HEK293T (cell line): ENCODE results near the gene CRIP3.
A peak's percentile ranks its signal among the peaks of the same experiment; 100 is the strongest.

Experiments used
- CTCF ChIA-PET: fragments of 350-600 bp; formaldehyde crosslinking; extraction: SDS; loops from one replicate; lab custom pipeline; 2021; ENCODE audit warnings: antibody characterized with exemption, inconsistent platforms; lab: Yijun Ruan, JAX
- POLR2A ChIA-PET: fragments of 350-600 bp; formaldehyde crosslinking; extraction: SDS; loops from one replicate; lab custom pipeline; 2020; ENCODE audit warnings: antibody characterized with exemption, inconsistent platforms; lab: Yijun Ruan, JAX
- DNase-seq: peaks from one replicate; pipeline ENCODE4 v3.0.0; 2012; ENCODE audit warnings: mixed read lengths; ENCODE audit errors: extremely low spot score
- ARNT ChIP-seq: fragments of 450-650 bp; IDR thresholded peaks from 2 replicates; pipeline ENCODE4 v1.6.1; 2017; ENCODE audit warnings: mild to moderate bottlenecking
- BHLHE40 ChIP-seq: fragments of 450-650 bp; IDR thresholded peaks from 2 replicates; pipeline ENCODE4 v1.6.1; 2016; ENCODE audit warnings: mild to moderate bottlenecking, moderate library complexity, borderline replicate concordance
- CTBP1 ChIP-seq: fragments of 450-650 bp; IDR thresholded peaks from 2 replicates; pipeline ENCODE4 v1.6.1; 2016; ENCODE audit warnings: borderline replicate concordance
- ELF4 ChIP-seq: fragments of 450-650 bp; IDR thresholded peaks from 2 replicates; pipeline ENCODE4 v1.6.1; 2017; ENCODE audit warnings: antibody characterized with exemption
- FOXA1 ChIP-seq: fragments of 450-650 bp; IDR thresholded peaks from 2 replicates; pipeline ENCODE4 v1.6.1; 2016; ENCODE audit warnings: mild to moderate bottlenecking
- FOXK2 ChIP-seq: fragments of 450-650 bp; IDR thresholded peaks from 2 replicates; pipeline ENCODE4 v1.6.1; 2016; ENCODE audit warnings: mild to moderate bottlenecking
- FOXM1 ChIP-seq: fragments of 450-650 bp; IDR thresholded peaks from 2 replicates; pipeline ENCODE4 v1.6.1; 2017; ENCODE audit warnings: mild to moderate bottlenecking, borderline replicate concordance
- HDGF ChIP-seq: fragments of 450-650 bp; IDR thresholded peaks from 2 replicates; pipeline ENCODE4 v1.6.1; 2017; ENCODE audit warnings: antibody characterized with exemption, borderline replicate concordance
- L3MBTL2 ChIP-seq: fragments of 450-650 bp; conservative IDR thresholded peaks from 2 replicates; pipeline ENCODE4 v1.6.1; 2016; ENCODE audit warnings: mild to moderate bottlenecking
- LEF1 ChIP-seq: fragments of 450-650 bp; IDR thresholded peaks from 2 replicates; pipeline ENCODE4 v1.6.1; 2017; ENCODE audit warnings: mild to moderate bottlenecking, borderline replicate concordance
- NFRKB ChIP-seq: fragments of 450-650 bp; IDR thresholded peaks from 2 replicates; pipeline ENCODE4 v1.6.1; 2016; ENCODE audit warnings: mild to moderate bottlenecking, moderate library complexity
- PKNOX1 ChIP-seq: fragments of 450-650 bp; IDR thresholded peaks from 2 replicates; pipeline ENCODE4 v1.6.1; 2016
- SP1 ChIP-seq: fragments of 450-650 bp; IDR thresholded peaks from 2 replicates; pipeline ENCODE4 v1.6.1; 2017
- SUZ12 ChIP-seq: fragments of 450-650 bp; IDR thresholded peaks from 2 replicates; pipeline ENCODE4 v1.6.1; 2016; ENCODE audit warnings: mild to moderate bottlenecking
- TARDBP ChIP-seq: fragments of 450-650 bp; IDR thresholded peaks from 2 replicates; pipeline ENCODE4 v1.6.1; 2016
- ZNF384 ChIP-seq: fragments of 450-650 bp; IDR thresholded peaks from 2 replicates; pipeline ENCODE4 v1.6.1; 2016

The CRIP3 gene

GRCh38 chr6:43263314-43264178 is 45.1 kb downstream of the CRIP3 start:
- TF ChIP-seq L3MBTL2 (no peak), HDGF (0 out of 2 replicates have a peak, but pooled peaks have one; percentile 23)
- ChIA-PET CTCF (interaction anchor here (0.6 to 2.7 kb wide), 8 partner anchors 10 to 342 kb away, joined by 3 to 11 read pairs (median 4); no protein-coding TSS in a partner anchor), POLR2A (interaction anchor here (0.6 to 1.0 kb wide), 3 partner anchors 9 to 249 kb away, joined by 3 read pairs; no protein-coding TSS in a partner anchor)
- DNase-seq = peak; percentile 90

- TF ChIP-seq LEF1 (no peak), SP1 (no peak), BHLHE40 (no peak), FOXM1 (no peak)
- no peak for DNase-seq
- ChIA-PET POLR2A (interaction anchor here (0.6 to 1.2 kb wide), 3 partner anchors 12 to 79 kb away, joined by 3 to 6 read pairs (median 3); no protein-coding TSS in a partner anchor), CTCF (interaction anchor here (1.0 to 2.7 kb wide), 4 partner anchors 24 to 312 kb away, joined by 3 to 11 read pairs (median 4); no protein-coding TSS in a partner anchor)
These were observed 45.8 kb downstream of the CRIP3 start for GRCh38 chr6:43262780-43263313.

GRCh38 chr6:43262000-43262779 is 46.4 kb downstream of the CRIP3 start:
- TF ChIP-seq ZNF384 = no peak
- no peak for TF ChIP-seq HDGF
- TF ChIP-seq ELF4 = no peak
- TF ChIP-seq FOXM1 = no peak
- TF ChIP-seq SUZ12 = no peak
- TF ChIP-seq CTBP1 = no peak
- no peak for TF ChIP-seq BHLHE40
- no peak for TF ChIP-seq ARNT
- no peak for TF ChIP-seq PKNOX1
- TF ChIP-seq NFRKB = no peak
- DNase-seq = no peak
- ChIA-PET POLR2A (interaction anchor here (0.6 to 1.2 kb wide), 4 partner anchors 11 to 516 kb away, joined by 3 to 6 read pairs (median 3); partner anchors contain the start of gene TBCC), CTCF (interaction anchor here (1.2 to 2.7 kb wide), 3 partner anchors 25 to 313 kb away, joined by 3 to 11 read pairs (median 4); no protein-coding TSS in a partner anchor)

- CTCF ChIA-PET = interaction anchor here (0.6 to 2.7 kb wide), 4 partner anchors 10 to 83 kb away, joined by 3 to 11 read pairs (median 6); no protein-coding TSS in a partner anchor
- TF ChIP-seq SP1 = no peak
- no peak for TF ChIP-seq FOXA1
- TF ChIP-seq ARNT = no peak
- no peak for TF ChIP-seq TARDBP
- no peak for TF ChIP-seq FOXK2
- TF ChIP-seq ELF4 = no peak
- TF ChIP-seq NFRKB = no peak
- TF ChIP-seq FOXM1 = no peak
- TF ChIP-seq LEF1 = no peak
- POLR2A ChIA-PET = interaction anchor here (1.1 kb wide), 1 partner anchor 515 kb away, joined by 3 read pairs; the partner anchor contains the start of gene TBCC
These were observed 47.4 kb downstream of the CRIP3 start for GRCh38 chr6:43261198-43261597.

GRCh38 chr6:43260791-43261190 is 47.8 kb downstream of the CRIP3 start:
- ChIA-PET CTCF (interaction anchor here (0.6 kb wide), 1 partner anchor 18 kb away, joined by 3 read pairs; no protein-coding TSS in a partner anchor), POLR2A (no interaction called here)
- TF ChIP-seq FOXA1 (no peak), L3MBTL2 (no peak), TARDBP (no peak), FOXM1 (no peak), ARNT (no peak), NFRKB (no peak), CTBP1 (no peak), ZNF384 (no peak), SUZ12 (no peak), LEF1 (no peak), HDGF (no peak), FOXK2 (no peak), BHLHE40 (no peak), PKNOX1 (no peak), SP1 (no peak), ELF4 (no peak)
- DNase-seq = no peak

More at GRCh38 chr6:43261198-43261597, 47.4 kb downstream of the CRIP3 start:
- no peak for DNase-seq

- TF ChIP-seq LEF1 (no peak), TARDBP (no peak), NFRKB (no peak), FOXA1 (no peak), ZNF384 (no peak), SP1 (no peak), CTBP1 (no peak), PKNOX1 (no peak), SUZ12 (no peak), BHLHE40 (no peak), FOXM1 (no peak), FOXK2 (no peak), ARNT (no peak), L3MBTL2 (no peak), HDGF (no peak), ELF4 (no peak)
- no peak for DNase-seq
- CTCF ChIA-PET = no interaction called here
- POLR2A ChIA-PET = interaction anchor here (1.0 kb wide), 2 partner anchors 12 to 110 kb away, joined by 3 read pairs; partner anchors contain the start of gene ZNF318
These were observed 49.6 kb downstream of the CRIP3 start for GRCh38 chr6:43258807-43259686.
